Inflammatory macrophage treated with lipopolysaccharide for 1 hour (primary cell): Measurements from ENCODE around the gene TTC4.
A peak's percentile ranks its signal among the peaks of the same experiment; 100 is the strongest.

Experiments
- DNase-seq, 2 donors: peaks; one replicate each; pipeline ENCODE4 v3.0.0-alpha.2; 2020 to 2022

The TTC4 gene

GRCh38 chr1:54706419-54706818 lies 9.2 kb upstream of the TTC4 start:
- no peak for DNase-seq

- no peak for DNase-seq
Measured at GRCh38 chr1:54708385-54708784, 7.3 kb upstream of the TTC4 start.

GRCh38 chr1:54709547-54710292 lies 5.9 kb upstream of the TTC4 start:
- no peak for DNase-seq

- no peak for DNase-seq
Measured at GRCh38 chr1:54710434-54710833, 5.2 kb upstream of the TTC4 start.

- DNase-seq, result no peak
Measured at GRCh38 chr1:54710841-54711240, 4.8 kb upstream of the TTC4 start.

GRCh38 chr1:54711536-54711935 lies 4.1 kb upstream of the TTC4 start:
- DNase-seq, result no peak

- DNase-seq, result no peak
Measured at GRCh38 chr1:54714881-54715492, 674 bp upstream of the TTC4 start.

- DNase-seq, result peak; percentile 51 to 59
Measured at GRCh38 chr1:54716299-54717047, 812 bp downstream of the TTC4 start.

- no peak for DNase-seq
Measured at GRCh38 chr1:54721719-54722118, 6.1 kb downstream of the TTC4 start.

- no peak for DNase-seq
Measured at GRCh38 chr1:54723985-54724384, 8.3 kb downstream of the TTC4 start.

GRCh38 chr1:54724771-54725170 lies 9.1 kb downstream of the TTC4 start:
- no peak for DNase-seq

- no peak for DNase-seq
Measured at GRCh38 chr1:54728027-54728426, 12.4 kb downstream of the TTC4 start.

- DNase-seq, result no peak
Measured at GRCh38 chr1:54736685-54737084, 21.0 kb downstream of the TTC4 start.

GRCh38 chr1:54738244-54738643 lies 22.6 kb downstream of the TTC4 start:
- DNase-seq, result no peak

GRCh38 chr1:54741531-54741930 lies 25.9 kb downstream of the TTC4 start:
- DNase-seq, result no peak

- no peak for DNase-seq
Measured at GRCh38 chr1:54742282-54742681, 26.6 kb downstream of the TTC4 start.

GRCh38 chr1:54743416-54744226 lies 28.0 kb downstream of the TTC4 start:
- DNase-seq, result no peak

- no peak for DNase-seq
Measured at GRCh38 chr1:54744696-54745095, 29.0 kb downstream of the TTC4 start.

- no peak for DNase-seq
Measured at GRCh38 chr1:54745274-54745673, 29.6 kb downstream of the TTC4 start.

- DNase-seq, result no peak
Measured at GRCh38 chr1:54745864-54746263, 30.2 kb downstream of the TTC4 start.

- DNase-seq, result no peak
Measured at GRCh38 chr1:54748094-54748835, 32.6 kb downstream of the TTC4 start.

GRCh38 chr1:54750596-54750995 lies 34.9 kb downstream of the TTC4 start:
- DNase-seq, result no peak
